BLaER1 (cell line): Measurements from ENCODE around the gene RPRD2.

Source experiments
- H3K27ac ChIP-seq: shearing (Covaris generic); formaldehyde crosslinking; 2 replicates; pipeline ENCODE4 v1.8.1; 2022
- H3K27me3 ChIP-seq: shearing (Covaris generic); formaldehyde crosslinking; 2 replicates; pipeline ENCODE4 v1.8.1; 2022
- H3K36me3 ChIP-seq: shearing (Covaris generic); formaldehyde crosslinking; 2 replicates; pipeline ENCODE4 v1.8.1; 2022
- H3K4me1 ChIP-seq: shearing (Covaris generic); formaldehyde crosslinking; 2 replicates; pipeline ENCODE4 v1.8.1; 2022
- H3K4me2 ChIP-seq: shearing (Covaris generic); formaldehyde crosslinking; 2 replicates; pipeline ENCODE4 v1.8.1; 2022
- H3K4me3 ChIP-seq: shearing (Covaris generic); formaldehyde crosslinking; 2 replicates; pipeline ENCODE4 v1.8.1; 2022
- H3K9ac ChIP-seq: shearing (Covaris generic); formaldehyde crosslinking; 2 replicates; pipeline ENCODE4 v1.8.1; 2022
- H3K9me3 ChIP-seq: shearing (Covaris generic); formaldehyde crosslinking; 2 replicates; pipeline ENCODE4 v1.8.1; 2022
- H4K20me1 ChIP-seq: shearing (Covaris generic); formaldehyde crosslinking; 2 replicates; pipeline ENCODE4 v1.8.1; 2022
- Cebpa-rat ChIP-seq: shearing (Covaris generic); IDR thresholded peaks from 2 replicates; pipeline ENCODE4 v1.8.1; 2022

RPRD2 gene

GRCh38 chr1:150511551-150511950, 147.6 kb downstream of the RPRD2 start:
- Histone ChIP-seq H3K27me3 (no peaks in the 10 kb centered on the region), H3K4me3 (no peak overlapping the region; the same call in 1 of the 2 replicates), H3K36me3 (peaks cover 30% of the 10 kb centered on the region), H3K4me2 (peak overlapping the region; percentile 83), H3K4me1 (peaks cover 88% of the 10 kb centered on the region), H4K20me1 (no peaks in the 10 kb centered on the region), H3K9ac (0 out of 2 replicates have a peak overlapping the region, but pooled peaks have one; percentile 57), H3K27ac (peak overlapping the region; percentile 80), H3K9me3 (no peaks in the 10 kb centered on the region)
- TF ChIP-seq Cebpa-rat = no peak

GRCh38 chr1:150511985-150512660, 148.2 kb downstream of the RPRD2 start:
- H3K4me3 ChIP-seq = no peak overlapping the region
- H3K27ac ChIP-seq = peak overlapping the region; percentile 80; the same call in 1 of the 2 replicates
- H3K27me3 ChIP-seq = no peaks in the 10 kb centered on the region
- no peak overlapping the region for H3K9ac ChIP-seq
- no peaks in the 10 kb centered on the region for H4K20me1 ChIP-seq
- no peak for TF ChIP-seq Cebpa-rat
- peaks cover 94% of the 10 kb centered on the region for H3K4me1 ChIP-seq
- H3K4me2 ChIP-seq = peak overlapping the region; percentile 83
- H3K9me3 ChIP-seq = no peaks in the 10 kb centered on the region
- H3K36me3 ChIP-seq = peaks cover 24% of the 10 kb centered on the region

GRCh38 chr1:150512846-150513245, 148.9 kb downstream of the RPRD2 start:
- no peak for TF ChIP-seq Cebpa-rat
- peak overlapping the region; percentile 27; the same call in 1 of the 2 replicates for H3K9ac ChIP-seq
- peak overlapping the region; percentile 75 for H3K27ac ChIP-seq
- H3K4me3 ChIP-seq = no peak overlapping the region
- H3K9me3 ChIP-seq = no peaks in the 10 kb centered on the region
- H3K4me1 ChIP-seq = peaks cover 94% of the 10 kb centered on the region
- H3K36me3 ChIP-seq = peaks cover 20% of the 10 kb centered on the region
- H3K4me2 ChIP-seq = peak overlapping the region; percentile 83
- no peaks in the 10 kb centered on the region for H4K20me1 ChIP-seq
- H3K27me3 ChIP-seq = no peaks in the 10 kb centered on the region

GRCh38 chr1:150513351-150513791, 149.4 kb downstream of the RPRD2 start:
- peak overlapping the region; percentile 83 for H3K4me2 ChIP-seq

GRCh38 chr1:150514260-150514659, 150.3 kb downstream of the RPRD2 start:
- H4K20me1 ChIP-seq = no peaks in the 10 kb centered on the region
- no peaks in the 10 kb centered on the region for H3K9me3 ChIP-seq
- peaks cover 80% of the 10 kb centered on the region for H3K4me1 ChIP-seq
- peaks cover 20% of the 10 kb centered on the region for H3K36me3 ChIP-seq
- no peak overlapping the region for H3K4me3 ChIP-seq
- TF ChIP-seq Cebpa-rat = no peak
- no peaks in the 10 kb centered on the region for H3K27me3 ChIP-seq
- H3K9ac ChIP-seq = peak overlapping the region; percentile 62; the same call in 1 of the 2 replicates
- H3K27ac ChIP-seq = peak overlapping the region; percentile 75; the same call in 1 of the 2 replicates
- H3K4me2 ChIP-seq = peak overlapping the region; percentile 83

More at GRCh38 chr1:150513351-150513791, 149.4 kb downstream of the RPRD2 start:
- Histone ChIP-seq H4K20me1 (no peaks in the 10 kb centered on the region), H3K4me3 (no peak overlapping the region), H3K4me1 (peaks cover 89% of the 10 kb centered on the region), H3K27ac (peak overlapping the region; percentile 75; the same call in 1 of the 2 replicates), H3K9ac (peak overlapping the region; percentile 27; the same call in 1 of the 2 replicates), H3K27me3 (no peaks in the 10 kb centered on the region), H3K36me3 (peaks cover 20% of the 10 kb centered on the region), H3K9me3 (no peaks in the 10 kb centered on the region)
- TF ChIP-seq Cebpa-rat = no peak

GRCh38 chr1:150514913-150515327, 151.0 kb downstream of the RPRD2 start:
- Histone ChIP-seq H3K4me2 (peak overlapping the region; percentile 83), H3K4me1 (peaks cover 73% of the 10 kb centered on the region)

GRCh38 chr1:150515328-150516049, 151.5 kb downstream of the RPRD2 start, which contains the start of gene FALEC:
FALEC (plus strand) TSS chr1:150515752.
- no peak for TF ChIP-seq Cebpa-rat
- Histone ChIP-seq H3K27me3 (no peaks in the 10 kb centered on the region), H3K9ac (peak within 1 kb of the TSS; percentile 62), H3K9me3 (no peaks in the 10 kb centered on the region), H3K4me2 (peak within 1 kb of the TSS; percentile 83), H4K20me1 (no peaks in the 10 kb centered on the region), H3K36me3 (peaks cover 20% of the 10 kb centered on the region), H3K4me3 (peak within 1 kb of the TSS; percentile 71), H3K4me1 (peaks cover 68% of the 10 kb centered on the region), H3K27ac (peak within 1 kb of the TSS; percentile 75)

More at GRCh38 chr1:150514913-150515327, 151.0 kb downstream of the RPRD2 start:
- Histone ChIP-seq H3K9ac (peak overlapping the region; percentile 62), H3K4me3 (peak overlapping the region; percentile 71), H3K36me3 (peaks cover 20% of the 10 kb centered on the region), H3K27me3 (no peaks in the 10 kb centered on the region), H3K27ac (peak overlapping the region; percentile 75), H4K20me1 (no peaks in the 10 kb centered on the region), H3K9me3 (no peaks in the 10 kb centered on the region)
- no peak for TF ChIP-seq Cebpa-rat

- Histone ChIP-seq H3K9me3 (no peaks in the 10 kb centered on the region), H3K4me1 (peaks cover 61% of the 10 kb centered on the region), H3K4me3 (peak overlapping the region; percentile 71), H3K27me3 (no peaks in the 10 kb centered on the region), H3K9ac (peak overlapping the region; percentile 62), H3K36me3 (peaks cover 20% of the 10 kb centered on the region), H3K4me2 (peak overlapping the region; percentile 83), H4K20me1 (no peaks in the 10 kb centered on the region), H3K27ac (peak overlapping the region; percentile 75)
- TF ChIP-seq Cebpa-rat = no peak
These were observed 152.2 kb downstream of the RPRD2 start for GRCh38 chr1:150516050-150516591.

- Histone ChIP-seq H3K4me3 (peak overlapping the region; percentile 71), H3K4me1 (peaks cover 56% of the 10 kb centered on the region), H4K20me1 (no peaks in the 10 kb centered on the region), H3K27me3 (no peaks in the 10 kb centered on the region), H3K9me3 (no peaks in the 10 kb centered on the region), H3K4me2 (peak overlapping the region; percentile 83), H3K36me3 (peaks cover 16% of the 10 kb centered on the region), H3K27ac (0 out of 2 replicates have a peak overlapping the region, but pooled peaks have one; percentile 75), H3K9ac (peak overlapping the region; percentile 62)
- TF ChIP-seq Cebpa-rat = no peak
These were observed 152.7 kb downstream of the RPRD2 start for GRCh38 chr1:150516616-150517015.
